Progenitor cell of endocrine pancreas (in vitro differentiated cells): ENCODE data around the gene ARHGAP27. TPM values are rescaled to one million over a fixed set of nuclear protein-coding genes. Genes with fewer than 3 reads are reported as not detected.

ENCODE experiments used
- DNase-seq: peaks from one replicate; pipeline ENCODE4 v3.0.0; 2021; ENCODE audit warnings: low spot score; ENCODE audit not compliant: unreplicated experiment
- H3K27ac Mint-ChIP-seq: 2 replicates; pipeline ENCODE4 v1.8.0; 2021; ENCODE audit warnings: mild to moderate bottlenecking, moderate library complexity, mixed read lengths
- H3K27me3 Mint-ChIP-seq: 2 replicates; pipeline ENCODE4 v1.8.0; 2021; ENCODE audit warnings: mixed read lengths
- H3K36me3 Mint-ChIP-seq: 2 replicates; pipeline ENCODE4 v1.8.0; 2022; ENCODE audit warnings: mixed read lengths; ENCODE audit not compliant: insufficient read depth
- H3K4me1 Mint-ChIP-seq: 2 replicates; pipeline ENCODE4 v1.8.0; 2021; ENCODE audit warnings: low read depth, mixed read lengths
- H3K4me3 Mint-ChIP-seq: 2 replicates; pipeline ENCODE4 v1.8.0; 2021; ENCODE audit warnings: low read depth, mild to moderate bottlenecking, moderate library complexity, mixed read lengths
- H3K9me3 Mint-ChIP-seq: 2 replicates; pipeline ENCODE4 v1.8.0; 2021; ENCODE audit warnings: low read depth, mixed read lengths
- CTCF ChIP-seq: fragments of 200-600 bp; sonication (generic); IDR thresholded peaks from one replicate; pipeline ENCODE4 v1.5.0; 2021; ENCODE audit warnings: antibody characterized with exemption, mild to moderate bottlenecking; ENCODE audit not compliant: unreplicated experiment
- total RNA-seq: library from RNA; stranded (reverse); gene quantifications from 2 replicates; pipeline ENCODE4 v1.2.1, GENCODE V29; 2021

ARHGAP27 gene
- total RNA-seq, 1 donor from 2014 or later, result 7.6 TPM

GRCh38 chr17:45385331-45385997 is 47.2 kb downstream of the ARHGAP27 start:
- H3K4me1 Mint-ChIP-seq, result no peaks in the 10 kb centered on the region
- peak overlapping the region; percentile 77 for H3K27ac Mint-ChIP-seq
- peak; percentile 80 for DNase-seq

GRCh38 chr17:45384789-45385262 is 47.8 kb downstream of the ARHGAP27 start:
- Mint-ChIP-seq H3K27me3 (peaks cover 54% of the 10 kb centered on the region), H3K4me1 (no peaks in the 10 kb centered on the region), H3K4me3 (no peak overlapping the region), H3K27ac (no peak overlapping the region), H3K9me3 (no peaks in the 10 kb centered on the region), H3K36me3 (no peaks in the 10 kb centered on the region)
- no peak for TF ChIP-seq CTCF
- no peak for DNase-seq

More at GRCh38 chr17:45385331-45385997, 47.2 kb downstream of the ARHGAP27 start:
- no peak overlapping the region for H3K4me3 Mint-ChIP-seq
- TF ChIP-seq CTCF, result peak; percentile 94
- peaks cover 49% of the 10 kb centered on the region for H3K27me3 Mint-ChIP-seq
- no peaks in the 10 kb centered on the region for H3K36me3 Mint-ChIP-seq
- no peaks in the 10 kb centered on the region for H3K9me3 Mint-ChIP-seq

- TF ChIP-seq CTCF, result no peak
- Mint-ChIP-seq H3K36me3 (no peaks in the 10 kb centered on the region), H3K27ac (no peak overlapping the region), H3K4me1 (no peaks in the 10 kb centered on the region), H3K27me3 (peaks cover 52% of the 10 kb centered on the region), H3K4me3 (no peak overlapping the region), H3K9me3 (no peaks in the 10 kb centered on the region)
- no peak for DNase-seq
Observed at GRCh38 chr17:45384047-45384788, 48.5 kb downstream of the ARHGAP27 start.

GRCh38 chr17:45383003-45383402 is 49.7 kb downstream of the ARHGAP27 start:
- DNase-seq, result no peak
- Mint-ChIP-seq H3K27ac (no peak overlapping the region), H3K4me3 (no peak overlapping the region)

More at GRCh38 chr17:45383003-45383402, 49.7 kb downstream of the ARHGAP27 start:
- no peaks in the 10 kb centered on the region for H3K36me3 Mint-ChIP-seq
- H3K27me3 Mint-ChIP-seq, result peaks cover 48% of the 10 kb centered on the region
- no peak for TF ChIP-seq CTCF
- no peaks in the 10 kb centered on the region for H3K9me3 Mint-ChIP-seq
- no peaks in the 10 kb centered on the region for H3K4me1 Mint-ChIP-seq
